ENCODE data around the gene ATF5. TPM values are rescaled to one million over a fixed set of nuclear protein-coding genes. Genes with fewer than 3 reads are reported as not detected.

The ATF5 gene

GRCh38 chr19:49981603-49982593, 52.9 kb downstream of the ATF5 start:
- DNase-seq (ENCODE audit: low read depth in 1 of 2, low spot score in 1 of 2), result no peak
- TF ChIP-seq CTCF (IDR thresholded peaks at IDR 0.05; ENCODE audit: insufficient read depth, low read length), result no peak
- TF ChIP-seq REST (IDR thresholded peaks at IDR 0.05; ENCODE audit: insufficient replicate concordance, low read depth), result no peak
- no peak for TF ChIP-seq POLR2AphosphoS5 (IDR thresholded peaks at IDR 0.05; ENCODE audit: low read depth)

More at GRCh38 chr19:49981603-49982593, 52.9 kb downstream of the ATF5 start:
- Histone ChIP-seq H3K27me3 (ENCODE audit: insufficient read depth, poor library complexity, severe bottlenecking) (no peaks in the 10 kb centered on the region), H3K27ac (replicated peaks) (no peak overlapping the region), H3K4me3 (replicated peaks; ENCODE audit: insufficient read depth, low read length) (no peak overlapping the region)

Small RNA genes lying within 50 kb of the gene (microRNA-seq; reads per million reads assigned to microRNA genes)
- not detected for gene MIR4750

Data from HL-60 (cell line).